ENCODE results near the gene IFT20. TPM values are rescaled to one million over a fixed set of nuclear protein-coding genes. Genes with fewer than 3 reads are reported as not detected.

IFT20 gene
- total RNA-seq, 2 donors from 2014 or later = 37.9 to 42.2 TPM

- Histone ChIP-seq H3K27me3 (no peaks in the 10 kb centered on the region), H3K4me1 (no peaks in the 10 kb centered on the region), H3K4me3 (no peak overlapping the region), H3K36me3 (replicated peaks in 1 of 2; ENCODE audit: insufficient read depth in 1 of 2, low read depth in 2 of 2) (no peaks in the 10 kb centered on the region), H3K27ac (no peak overlapping the region), H3K9me3 (no peaks in the 10 kb centered on the region)
- WGBS, 2 donors = 73 to 75% methylated on average over 6 of the region's 6 CpGs
- ATAC-seq (no peak), DNase-seq (no peak)
- TF ChIP-seq POLR2A (IDR thresholded peaks at IDR 0.05) = no peak
- TF ChIP-seq, protein P1, sequence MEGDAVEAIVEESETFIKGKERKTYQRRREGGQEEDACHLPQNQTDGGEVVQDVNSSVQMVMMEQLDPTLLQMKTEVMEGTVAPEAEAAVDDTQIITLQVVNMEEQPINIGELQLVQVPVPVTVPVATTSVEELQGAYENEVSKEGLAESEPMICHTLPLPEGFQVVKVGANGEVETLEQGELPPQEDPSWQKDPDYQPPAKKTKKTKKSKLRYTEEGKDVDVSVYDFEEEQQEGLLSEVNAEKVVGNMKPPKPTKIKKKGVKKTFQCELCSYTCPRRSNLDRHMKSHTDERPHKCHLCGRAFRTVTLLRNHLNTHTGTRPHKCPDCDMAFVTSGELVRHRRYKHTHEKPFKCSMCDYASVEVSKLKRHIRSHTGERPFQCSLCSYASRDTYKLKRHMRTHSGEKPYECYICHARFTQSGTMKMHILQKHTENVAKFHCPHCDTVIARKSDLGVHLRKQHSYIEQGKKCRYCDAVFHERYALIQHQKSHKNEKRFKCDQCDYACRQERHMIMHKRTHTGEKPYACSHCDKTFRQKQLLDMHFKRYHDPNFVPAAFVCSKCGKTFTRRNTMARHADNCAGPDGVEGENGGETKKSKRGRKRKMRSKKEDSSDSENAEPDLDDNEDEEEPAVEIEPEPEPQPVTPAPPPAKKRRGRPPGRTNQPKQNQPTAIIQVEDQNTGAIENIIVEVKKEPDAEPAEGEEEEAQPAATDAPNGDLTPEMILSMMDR (IDR thresholded peaks at IDR 0.05) = no peak
- intact Hi-C loops (cut with DNase I) = no loop called here
These were observed 55.9 kb downstream of the IFT20 start for GRCh38 chr17:28279411-28279810.

Small RNA genes within 50 kb of the gene (microRNA-seq; reads per million reads assigned to microRNA genes)
- gene MIR4723 (ENCODE audit: borderline number of aligned reads in 2 of 2, borderline replicate concordance in 2 of 2) = 0 to 0.45 reads per million in 2 donors

Other genes with a start within 250 kb of the IFT20 start
- 10 to 100 TPM; 35.9 to 75.5 TPM for gene TMEM97, start 16.3 kb downstream of the IFT20 start, total RNA-seq
- gene TNFAIP1, start 289 bp upstream of the IFT20 start, total RNA-seq = 10 to 100 TPM; 15.2 to 15.8 TPM
- gene POLDIP2, start 22.1 kb upstream of the IFT20 start, total RNA-seq = 10 to 100 TPM; 50.8 to 54.4 TPM
- gene SEBOX, start 29.7 kb upstream of the IFT20 start, total RNA-seq = not detected
- gene VTN, start 34.8 kb upstream of the IFT20 start, total RNA-seq = 1 to 10 TPM; 4.2 to 6.6 TPM
- 10 to 100 TPM; 13.7 to 33.9 TPM for gene SARM1, start 36.2 kb upstream of the IFT20 start, total RNA-seq
- 10 to 100 TPM in 1 of 2 donors, 1 to 10 TPM in 1; 8.6 to 17.6 TPM for gene SLC46A1, start 70.7 kb upstream of the IFT20 start, total RNA-seq
- gene SLC13A2, start 138.2 kb upstream of the IFT20 start, total RNA-seq = 1 to 10 TPM in 1 of 2 donors, not detected in 1; 1.8 TPM
- under 1 TPM in 1 of 2 donors, not detected in 1; 0.52 TPM for gene FOXN1, start 170.9 kb upstream of the IFT20 start, total RNA-seq
- 10 to 100 TPM; 25.7 to 29.3 TPM for gene UNC119, start 217.2 kb upstream of the IFT20 start, total RNA-seq
- 10 to 100 TPM; 11.7 to 12.2 TPM for gene PIGS, start 236.1 kb upstream of the IFT20 start, total RNA-seq
- gene ALDOC, start 241.4 kb upstream of the IFT20 start, total RNA-seq = 10 to 100 TPM in 1 of 2 donors, 1 to 10 TPM in 1; 2.9 to 25.1 TPM

Data from body of pancreas (tissue), 4 donors.